DND-41 (cell line): ENCODE measurements around the gene NOL11.

Source experiments
- ATAC-seq: fragments of 200-7000 bp; cut with Tn5 transposase; 3 replicates; pipeline ENCODE4 v1.9.1; 2021; ENCODE audit warnings: low read depth; ENCODE audit not compliant: insufficient read depth
- DNase-seq: peaks from one replicate; pipeline ENCODE4 v3.0.0-alpha.2; 2020
- H2AFZ ChIP-seq: 2 replicates; pipeline ENCODE4 v1.6.0; 2012; ENCODE audit warnings: low read depth, low read length
- H3K27ac ChIP-seq: 2 replicates; pipeline ENCODE4 v1.5.1; 2012; ENCODE audit warnings: low read length, inconsistent platforms
- H3K27me3 ChIP-seq: fragments of 200-600 bp; sonication (generic); 2 replicates; pipeline ENCODE4 v1.6.0; 2012; ENCODE audit warnings: low read length, mild to moderate bottlenecking, inconsistent platforms; ENCODE audit not compliant: insufficient read depth, poor library complexity
- H3K36me3 ChIP-seq: 2 replicates; pipeline ENCODE4 v1.5.1; 2012; ENCODE audit warnings: low read length, inconsistent platforms; ENCODE audit not compliant: insufficient read depth
- H3K4me1 ChIP-seq: 2 replicates; pipeline ENCODE4 v1.5.1; 2012; ENCODE audit warnings: mild to moderate bottlenecking, low read length; ENCODE audit not compliant: insufficient read depth
- H3K4me2 ChIP-seq: 2 replicates; pipeline ENCODE4 v1.6.0; 2012; ENCODE audit warnings: mild to moderate bottlenecking, moderate library complexity, low read length, inconsistent platforms; ENCODE audit not compliant: insufficient read depth
- H3K4me3 ChIP-seq, 2 experiments: fragments of 200-600 bp in 1 of 2; shearing (Covaris generic) in 1 of 2; 2 replicates each; pipeline ENCODE4 v1.5.1; 2012 to 2016; ENCODE audit warnings: inconsistent platforms in 2 of 2, low read length in 2 of 2, mild to moderate bottlenecking in 2 of 2, low read depth in 1 of 2, moderate library complexity in 1 of 2
- H3K79me2 ChIP-seq: 2 replicates; pipeline ENCODE4 v1.6.0; 2012; ENCODE audit warnings: low read length, inconsistent platforms; ENCODE audit not compliant: insufficient read depth
- H3K9ac ChIP-seq: 2 replicates; pipeline ENCODE4 v1.6.0; 2012; ENCODE audit warnings: low read depth, mild to moderate bottlenecking, inconsistent platforms, low read length, moderate library complexity
- H3K9me3 ChIP-seq: 2 replicates; pipeline ENCODE4 v1.5.1; 2012; ENCODE audit warnings: low read length, moderate library complexity, mild to moderate bottlenecking, inconsistent platforms; ENCODE audit not compliant: insufficient read depth, severe bottlenecking
- H4K20me1 ChIP-seq: 2 replicates; pipeline ENCODE4 v1.6.0; 2012; ENCODE audit warnings: low read length; ENCODE audit not compliant: insufficient read depth
- EZH2 ChIP-seq: IDR thresholded peaks from 3 replicates; pipeline ENCODE4 v1.6.1; 2012; ENCODE audit warnings: borderline replicate concordance, low read depth, mild to moderate bottlenecking, moderate library complexity, low read length, inconsistent platforms; ENCODE audit not compliant: severe bottlenecking
- TF ChIP-seq, protein P1 (sequence below): IDR thresholded peaks from 2 replicates; pipeline ENCODE4 v1.5.1; 2012; ENCODE audit warnings: borderline replicate concordance, low read length, moderate library complexity, mild to moderate bottlenecking; ENCODE audit not compliant: poor library complexity, severe bottlenecking; ENCODE audit errors: extremely low read depth

NOL11 gene

GRCh38 chr17:67708378-67708777 is 9.4 kb upstream of the NOL11 start:
- Histone ChIP-seq H3K9me3 (no peaks in the 10 kb centered on the region), H3K4me2 (no peak overlapping the region), H3K9ac (no peak overlapping the region), H3K27ac (no peak overlapping the region), H3K4me3 (no peak overlapping the region), H3K79me2 (no peaks in the 10 kb centered on the region), H4K20me1 (no peaks in the 10 kb centered on the region), H3K27me3 (no peaks in the 10 kb centered on the region), H3K4me1 (no peaks in the 10 kb centered on the region), H2AFZ (no peak overlapping the region), H3K36me3 (no peaks in the 10 kb centered on the region)
- no peak for DNase-seq
- no peak for ATAC-seq
- TF ChIP-seq, protein P1, sequence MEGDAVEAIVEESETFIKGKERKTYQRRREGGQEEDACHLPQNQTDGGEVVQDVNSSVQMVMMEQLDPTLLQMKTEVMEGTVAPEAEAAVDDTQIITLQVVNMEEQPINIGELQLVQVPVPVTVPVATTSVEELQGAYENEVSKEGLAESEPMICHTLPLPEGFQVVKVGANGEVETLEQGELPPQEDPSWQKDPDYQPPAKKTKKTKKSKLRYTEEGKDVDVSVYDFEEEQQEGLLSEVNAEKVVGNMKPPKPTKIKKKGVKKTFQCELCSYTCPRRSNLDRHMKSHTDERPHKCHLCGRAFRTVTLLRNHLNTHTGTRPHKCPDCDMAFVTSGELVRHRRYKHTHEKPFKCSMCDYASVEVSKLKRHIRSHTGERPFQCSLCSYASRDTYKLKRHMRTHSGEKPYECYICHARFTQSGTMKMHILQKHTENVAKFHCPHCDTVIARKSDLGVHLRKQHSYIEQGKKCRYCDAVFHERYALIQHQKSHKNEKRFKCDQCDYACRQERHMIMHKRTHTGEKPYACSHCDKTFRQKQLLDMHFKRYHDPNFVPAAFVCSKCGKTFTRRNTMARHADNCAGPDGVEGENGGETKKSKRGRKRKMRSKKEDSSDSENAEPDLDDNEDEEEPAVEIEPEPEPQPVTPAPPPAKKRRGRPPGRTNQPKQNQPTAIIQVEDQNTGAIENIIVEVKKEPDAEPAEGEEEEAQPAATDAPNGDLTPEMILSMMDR = no peak
- no peak for TF ChIP-seq EZH2

GRCh38 chr17:67711916-67712315 is 5.8 kb upstream of the NOL11 start:
- DNase-seq = no peak
- Histone ChIP-seq H3K4me3 (no peak overlapping the region), H3K27me3 (no peaks in the 10 kb centered on the region), H3K9ac (no peak overlapping the region), H3K79me2 (no peaks in the 10 kb centered on the region), H3K9me3 (no peaks in the 10 kb centered on the region), H2AFZ (no peak overlapping the region), H3K36me3 (no peaks in the 10 kb centered on the region), H3K4me1 (peaks cover 6% of the 10 kb centered on the region), H3K4me2 (no peak overlapping the region), H3K27ac (no peak overlapping the region), H4K20me1 (no peaks in the 10 kb centered on the region)
- ATAC-seq = no peak
- TF ChIP-seq, protein P1 = no peak
- no peak for TF ChIP-seq EZH2

GRCh38 chr17:67712375-67712774 is 5.4 kb upstream of the NOL11 start:
- H3K36me3 ChIP-seq = no peaks in the 10 kb centered on the region
- DNase-seq (no peak), ATAC-seq (no peak)
- no peak overlapping the region for H2AFZ ChIP-seq
- no peak overlapping the region for H3K27ac ChIP-seq
- no peaks in the 10 kb centered on the region for H4K20me1 ChIP-seq
- peaks cover 3% of the 10 kb centered on the region; the same call in 1 of the 2 replicates for H3K79me2 ChIP-seq
- H3K9me3 ChIP-seq = no peaks in the 10 kb centered on the region
- no peak overlapping the region for H3K9ac ChIP-seq
- H3K4me1 ChIP-seq = peaks cover 9% of the 10 kb centered on the region
- H3K27me3 ChIP-seq = no peaks in the 10 kb centered on the region
- H3K4me2 ChIP-seq = no peak overlapping the region
- TF ChIP-seq, protein P1 = no peak
- TF ChIP-seq EZH2 = no peak
- no peak overlapping the region for H3K4me3 ChIP-seq

- H3K27ac ChIP-seq = no peak overlapping the region
- TF ChIP-seq, protein P1 = no peak
- TF ChIP-seq EZH2 = no peak
- DNase-seq (no peak), ATAC-seq (no peak)
- H3K4me2 ChIP-seq = no peak overlapping the region
- H3K4me1 ChIP-seq = peaks cover 9% of the 10 kb centered on the region
- peaks cover 9% of the 10 kb centered on the region for H3K79me2 ChIP-seq
- no peaks in the 10 kb centered on the region for H3K27me3 ChIP-seq
- H3K9me3 ChIP-seq = no peaks in the 10 kb centered on the region
- H3K36me3 ChIP-seq = no peaks in the 10 kb centered on the region
- H2AFZ ChIP-seq = no peak overlapping the region
- no peak overlapping the region for H3K9ac ChIP-seq
- no peak overlapping the region for H3K4me3 ChIP-seq
- no peaks in the 10 kb centered on the region for H4K20me1 ChIP-seq
Observed at GRCh38 chr17:67713169-67713568, 4.6 kb upstream of the NOL11 start.
